LNCAP (cell line): Measurements from ENCODE around the gene SH2B3.

ENCODE experiments used
- TF ChIP-seq, protein P1 (sequence below): fragments of 450-650 bp; IDR thresholded peaks from 2 replicates; pipeline ENCODE4 v1.5.1; 2017; ENCODE audit warnings: mild to moderate bottlenecking

The SH2B3 gene

DNA sequence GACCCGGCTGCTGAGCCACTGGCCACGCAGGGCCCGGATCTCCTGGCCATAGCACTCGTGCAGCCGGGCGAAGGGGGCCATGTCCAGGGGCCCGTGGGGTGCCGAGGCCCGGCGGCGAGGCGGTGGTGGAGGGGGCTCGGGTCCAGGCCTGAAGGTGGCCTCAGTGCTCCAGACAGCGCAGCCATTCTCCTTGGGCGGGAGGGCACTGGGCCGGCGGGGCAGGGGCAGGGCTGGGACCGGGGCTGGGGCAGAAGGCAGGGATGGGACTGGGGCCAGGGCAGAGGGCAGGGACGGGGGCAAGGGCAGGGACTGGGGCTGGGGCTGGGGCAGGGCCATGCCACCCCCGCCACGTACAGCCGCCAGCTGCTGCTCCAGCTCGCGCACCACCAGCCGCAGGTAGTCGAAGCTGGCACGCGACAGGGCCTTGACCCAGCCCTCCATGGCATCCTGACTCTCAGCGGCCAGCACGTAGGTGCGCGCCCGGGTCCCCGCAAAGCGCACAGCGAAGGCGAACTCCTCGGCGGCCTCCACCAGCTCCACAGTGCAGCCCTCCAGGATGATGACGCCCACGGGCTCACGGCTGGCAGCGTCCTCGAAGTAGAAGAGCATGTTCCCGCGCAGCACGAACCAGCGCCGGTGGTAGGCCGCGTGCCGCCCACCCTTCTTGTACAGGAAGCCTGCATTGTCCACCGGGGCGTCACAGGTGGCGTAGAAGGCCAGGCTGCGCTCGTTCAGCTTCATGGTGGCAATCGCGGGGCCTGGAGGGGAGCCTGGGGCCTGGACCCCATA is 42.8 kb upstream of the SH2B3 start:
- TF ChIP-seq, protein P1, sequence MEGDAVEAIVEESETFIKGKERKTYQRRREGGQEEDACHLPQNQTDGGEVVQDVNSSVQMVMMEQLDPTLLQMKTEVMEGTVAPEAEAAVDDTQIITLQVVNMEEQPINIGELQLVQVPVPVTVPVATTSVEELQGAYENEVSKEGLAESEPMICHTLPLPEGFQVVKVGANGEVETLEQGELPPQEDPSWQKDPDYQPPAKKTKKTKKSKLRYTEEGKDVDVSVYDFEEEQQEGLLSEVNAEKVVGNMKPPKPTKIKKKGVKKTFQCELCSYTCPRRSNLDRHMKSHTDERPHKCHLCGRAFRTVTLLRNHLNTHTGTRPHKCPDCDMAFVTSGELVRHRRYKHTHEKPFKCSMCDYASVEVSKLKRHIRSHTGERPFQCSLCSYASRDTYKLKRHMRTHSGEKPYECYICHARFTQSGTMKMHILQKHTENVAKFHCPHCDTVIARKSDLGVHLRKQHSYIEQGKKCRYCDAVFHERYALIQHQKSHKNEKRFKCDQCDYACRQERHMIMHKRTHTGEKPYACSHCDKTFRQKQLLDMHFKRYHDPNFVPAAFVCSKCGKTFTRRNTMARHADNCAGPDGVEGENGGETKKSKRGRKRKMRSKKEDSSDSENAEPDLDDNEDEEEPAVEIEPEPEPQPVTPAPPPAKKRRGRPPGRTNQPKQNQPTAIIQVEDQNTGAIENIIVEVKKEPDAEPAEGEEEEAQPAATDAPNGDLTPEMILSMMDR, result no peak

DNA sequence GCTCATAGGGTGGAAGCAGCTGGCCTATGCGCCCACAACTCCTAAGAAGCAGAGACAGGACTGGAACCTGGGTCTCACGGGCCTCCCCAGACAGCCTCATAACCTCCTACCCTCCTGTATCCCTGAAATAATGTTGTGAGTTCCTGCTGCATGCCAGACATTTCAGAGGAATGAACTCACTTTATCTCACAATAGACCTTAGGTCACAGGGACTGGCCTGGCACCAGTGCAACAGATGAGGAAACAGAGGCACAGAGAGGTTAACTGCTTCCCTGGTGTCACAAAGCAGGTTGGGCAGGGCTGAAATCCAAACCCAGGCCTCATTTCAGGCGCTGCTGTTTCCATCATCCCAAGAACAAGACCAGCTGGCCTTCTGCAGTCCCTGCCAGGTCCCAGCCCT is 42.1 kb upstream of the SH2B3 start:
- TF ChIP-seq, protein P1, result no peak

DNA sequence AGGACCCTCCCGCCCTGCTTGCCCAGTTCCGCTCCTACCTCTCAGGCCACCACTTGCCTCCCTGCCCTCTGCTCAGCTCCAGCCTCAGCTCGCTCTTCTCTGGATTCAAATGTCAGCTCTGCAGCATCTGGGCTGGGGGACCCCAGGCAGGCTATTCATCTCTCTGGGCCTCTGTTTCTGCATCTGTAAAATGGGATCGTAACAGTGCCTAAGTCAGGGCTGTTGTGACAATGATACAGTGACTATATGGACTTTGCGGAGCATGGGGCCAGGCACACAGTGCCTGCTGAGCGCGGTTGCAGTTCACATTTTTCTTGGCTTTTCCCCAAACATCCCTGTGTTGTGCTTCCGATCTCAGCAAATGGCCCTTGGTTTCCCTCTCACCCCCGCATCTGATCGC is 39.6 kb upstream of the SH2B3 start:
- TF ChIP-seq, protein P1, result no peak

DNA sequence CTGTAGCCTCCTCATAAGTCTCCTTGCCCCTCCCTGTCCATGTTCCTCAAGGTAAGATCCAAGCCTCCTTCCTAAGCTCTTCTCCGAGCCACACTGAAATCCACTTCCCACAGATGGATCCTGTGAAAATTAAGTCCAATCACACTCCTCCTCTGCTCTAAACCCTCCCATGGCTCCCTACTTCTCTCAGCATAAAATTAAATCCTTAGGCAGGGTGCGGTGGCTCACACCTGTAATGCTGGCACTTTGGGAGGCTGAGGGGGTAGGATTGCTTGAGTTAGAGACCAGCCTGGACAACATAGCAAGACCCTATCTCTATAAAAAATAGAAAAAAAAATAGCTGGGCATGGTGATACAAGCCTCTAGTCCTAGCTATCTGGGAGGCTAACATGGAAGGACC is 39.1 kb upstream of the SH2B3 start:
- TF ChIP-seq, protein P1, result no peak

DNA sequence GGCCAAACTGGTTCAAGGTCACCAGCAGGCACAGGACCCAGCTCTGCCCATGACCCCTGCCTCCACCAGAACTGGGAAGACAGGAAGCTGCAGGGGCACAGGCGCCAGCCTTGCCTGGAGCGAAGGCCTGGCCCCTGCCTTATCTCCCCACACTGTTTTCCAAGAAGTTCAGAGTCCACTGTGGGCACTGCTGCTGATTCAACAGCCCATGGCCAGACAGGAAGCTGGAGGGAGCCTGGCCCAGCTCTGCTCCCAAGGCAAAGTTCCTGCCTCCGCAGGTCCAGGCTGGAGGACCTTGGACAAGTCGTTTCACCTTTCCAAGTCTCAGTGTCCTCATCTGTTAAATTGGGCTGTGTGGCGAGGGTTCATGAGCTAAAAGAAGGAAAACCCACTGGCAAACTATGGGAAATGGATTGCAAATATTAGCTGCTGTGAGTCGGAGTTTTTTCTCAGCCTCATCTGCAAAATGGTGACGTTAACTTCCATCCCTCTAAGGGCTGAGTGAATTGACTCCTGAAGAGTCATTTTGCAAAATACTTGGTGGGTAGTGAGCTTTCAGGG is 38.0 kb upstream of the SH2B3 start:
- TF ChIP-seq, protein P1, result no peak

DNA sequence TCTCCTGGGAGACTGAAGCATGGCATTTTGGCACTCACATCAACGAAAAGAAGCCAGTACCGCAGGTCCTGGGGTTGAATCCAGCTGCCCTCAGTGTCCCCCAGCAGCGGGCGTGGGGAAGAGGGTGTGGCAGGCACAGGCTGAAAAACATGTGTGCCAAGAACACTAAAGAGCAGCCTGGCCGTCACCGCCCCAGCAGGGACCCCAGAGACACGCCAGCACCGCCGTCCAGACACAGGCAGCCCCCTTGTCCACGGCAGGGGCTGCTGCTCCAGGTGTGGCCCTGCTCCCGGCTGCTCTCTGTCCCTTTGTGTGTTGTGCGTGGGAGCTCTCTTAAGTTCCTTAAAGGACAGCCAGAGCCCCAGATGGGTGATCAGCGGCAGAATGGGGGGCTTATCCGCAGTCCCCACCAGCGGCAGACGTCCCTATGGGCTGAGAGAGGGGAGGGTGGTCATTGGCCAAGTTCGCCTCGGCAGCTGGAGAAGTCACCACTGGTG is 37.4 kb upstream of the SH2B3 start:
- TF ChIP-seq, protein P1, result no peak

DNA sequence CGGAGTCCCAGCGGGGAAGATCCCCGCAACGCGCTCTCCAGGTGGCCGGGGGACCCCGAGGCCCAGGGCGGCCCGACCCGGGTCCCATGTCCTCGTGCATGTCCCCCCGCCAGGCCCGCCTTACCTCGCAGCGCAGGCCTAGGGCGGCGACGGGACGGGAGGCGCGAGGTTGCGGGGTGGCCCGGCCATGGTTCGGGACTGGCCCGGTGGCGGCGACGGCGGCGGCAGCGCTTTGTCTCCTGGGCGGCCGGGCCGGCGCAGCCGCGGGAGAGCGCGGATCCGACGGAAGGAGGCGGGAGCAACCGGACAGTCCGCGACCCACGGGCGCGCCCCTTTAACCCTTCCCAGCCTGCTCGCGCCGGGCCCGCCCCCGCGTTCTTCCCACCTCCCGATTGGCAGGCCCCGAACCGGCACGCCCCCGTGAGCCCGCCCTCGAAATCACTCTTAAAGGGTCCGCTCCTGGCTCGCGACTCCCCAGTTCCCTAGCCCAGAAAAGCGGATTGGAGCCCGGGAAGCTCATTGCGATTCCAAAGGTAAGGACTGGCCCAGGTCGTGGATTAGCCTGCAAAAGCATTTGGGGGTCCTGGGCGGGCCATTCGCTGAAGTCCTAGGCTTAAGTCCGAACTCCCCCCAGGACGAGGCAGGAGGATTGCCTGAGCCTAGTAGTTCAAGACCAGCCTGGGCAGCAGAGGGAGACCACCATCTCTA is 36.8 kb upstream of the SH2B3 start, which contains the start of gene PHETA1:
Gene PHETA1, minus strand, starts transcription at position 308 of the 708 bp plus-strand sequence. CDS start 5,668 bp downstream, outside the sequence.
- TF ChIP-seq, protein P1, result no peak
